ENCODE measurements around the gene UGT3A2.
A peak's percentile ranks its signal among the peaks of the same experiment; 100 is the strongest.
"Not testable (repeated sequence)": the region's sequence is repeated elsewhere in the genome, so short reads cannot be mapped to it uniquely, and the experiment has no call there.

The UGT3A2 gene

GRCh38 chr5:36028816-36029465, 37.7 kb downstream of the UGT3A2 start:
- no peak for TF ChIP-seq CTCF (IDR thresholded peaks at IDR 0.05; ENCODE audit: insufficient read depth, low read depth, low read length, missing control alignments)
- no peak overlapping the region for H3K4me3 ChIP-seq (ENCODE audit: low read length)
- DNase-seq (ENCODE audit: low read depth): no peak

GRCh38 chr5:36027711-36028110, 39.0 kb downstream of the UGT3A2 start:
- TF ChIP-seq CTCF (IDR thresholded peaks at IDR 0.05; ENCODE audit: insufficient read depth, low read depth, low read length, missing control alignments): no peak
- no peak overlapping the region for H3K4me3 ChIP-seq (ENCODE audit: low read length)
- no peak for DNase-seq (ENCODE audit: low read depth)

GRCh38 chr5:36026706-36027465, 39.8 kb downstream of the UGT3A2 start:
- H3K4me3 ChIP-seq (ENCODE audit: low read length): no peak overlapping the region
- DNase-seq (ENCODE audit: low read depth): no peak
- no peak for TF ChIP-seq CTCF (IDR thresholded peaks at IDR 0.05; ENCODE audit: insufficient read depth, low read depth, low read length, missing control alignments)

- DNase-seq (ENCODE audit: low read depth); H3K4me3 ChIP-seq (ENCODE audit: low read length): not testable (repeated sequence)
These were observed 44.4 kb downstream of the UGT3A2 start for GRCh38 chr5:36022246-36022645.

- DNase-seq (ENCODE audit: low read depth); H3K4me3 ChIP-seq (ENCODE audit: low read length): not testable (repeated sequence)
These were observed 47.1 kb downstream of the UGT3A2 start for GRCh38 chr5:36019584-36019983.

- no peak for TF ChIP-seq CTCF (IDR thresholded peaks at IDR 0.05; ENCODE audit: insufficient read depth, low read depth, low read length, missing control alignments)
- no peak overlapping the region for H3K4me3 ChIP-seq (ENCODE audit: low read length)
- peak; percentile 50 for DNase-seq (ENCODE audit: low read depth)
These were observed 49.1 kb downstream of the UGT3A2 start for GRCh38 chr5:36017622-36018021.

GRCh38 chr5:36017004-36017403, 49.7 kb downstream of the UGT3A2 start:
- no peak for TF ChIP-seq CTCF (IDR thresholded peaks at IDR 0.05; ENCODE audit: insufficient read depth, low read depth, low read length, missing control alignments)
- DNase-seq (ENCODE audit: low read depth): no peak
- no peak overlapping the region for H3K4me3 ChIP-seq (ENCODE audit: low read length)

- TF ChIP-seq CTCF (IDR thresholded peaks at IDR 0.05; ENCODE audit: insufficient read depth, low read depth, low read length, missing control alignments): no peak
- DNase-seq (ENCODE audit: low read depth): no peak
- H3K4me3 ChIP-seq (ENCODE audit: low read length): no peak overlapping the region
These were observed 53.5 kb downstream of the UGT3A2 start for GRCh38 chr5:36013182-36013581.
